SK-N-SH (cell line): Measurements from ENCODE around the gene CNTN4. TPM values are rescaled to one million over a fixed set of nuclear protein-coding genes. Genes with fewer than 3 reads are reported as not detected.

ENCODE experiments used
- CTCF ChIA-PET: fragments of 300-600, 350-600 bp; formaldehyde crosslinking; extraction: SDS; loops from one replicate; lab custom pipeline; 2021; lab: Yijun Ruan, JAX
- POLR2A ChIA-PET: fragments of 350-600 bp; sonication (Branson Sonifier 250); formaldehyde crosslinking; extraction: SDS; loops from one replicate; lab custom pipeline; 2020; ENCODE audit warnings: antibody characterized with exemption, inconsistent platforms; lab: Yijun Ruan, JAX
- DNase-seq: peaks from one replicate; pipeline ENCODE4 v3.0.0; 2012
- H2AFZ ChIP-seq: fragments of 200-600 bp; sonication (generic); 2 replicates; pipeline ENCODE4 v1.8.1; 2016; ENCODE audit warnings: antibody characterized with exemption, mild to moderate bottlenecking, low read depth
- H3F3A ChIP-seq: fragments of 200-600 bp; sonication (generic); replicated peaks from 2 replicates; pipeline ENCODE3; 2016; ENCODE audit warnings: antibody characterized with exemption, mild to moderate bottlenecking; ENCODE audit not compliant: insufficient read depth
- H3K27ac ChIP-seq, 2 experiments: fragments of 200-500 bp in 1 of 2; fragments of 200-600 bp in 1 of 2; sonication (Bioruptor generic) in 1 of 2; sonication (generic), shearing (Covaris generic) in 1 of 2; 2 replicates each; pipeline versions ENCODE4 v1.5.1 to v1.6.1; 2014 to 2016; ENCODE audit warnings: low read depth in 2 of 2, inconsistent platforms in 1 of 2, low read length in 1 of 2, mild to moderate bottlenecking in 1 of 2, mixed read lengths in 1 of 2
- H3K27me3 ChIP-seq: fragments of 200-600 bp; sonication (generic), shearing (Covaris generic); 2 replicates; pipeline ENCODE4 v1.6.1; 2016; ENCODE audit warnings: mixed run types; ENCODE audit not compliant: insufficient read depth
- H3K36me3 ChIP-seq, 2 experiments: fragments of 200-500 bp in 1 of 2; fragments of 200-600 bp in 1 of 2; sonication (Bioruptor generic) in 1 of 2; sonication (generic) in 1 of 2; replicated peaks in 1 of 2; 2 replicates each; pipeline versions ENCODE3 to v1.5.1; 2014 to 2016; ENCODE audit warnings: low read length in 1 of 2, mild to moderate bottlenecking in 1 of 2; ENCODE audit not compliant: insufficient read depth in 2 of 2, control insufficient read depth in 1 of 2
- H3K4me1 ChIP-seq, 2 experiments: fragments of 200-500 bp in 1 of 2; fragments of 200-600 bp in 1 of 2; sonication (Bioruptor generic) in 1 of 2; sonication (generic), shearing (Covaris generic) in 1 of 2; 2 replicates each; pipeline versions ENCODE4 v1.5.1 to v1.6.1; 2014 to 2016; ENCODE audit warnings: low read depth in 1 of 2, low read length in 1 of 2, mixed run types in 1 of 2; ENCODE audit not compliant: insufficient read depth in 2 of 2, control insufficient read depth in 1 of 2
- H3K4me2 ChIP-seq: fragments of 200-600 bp; sonication (generic), shearing (Covaris generic); 2 replicates; pipeline ENCODE4 v1.6.1; 2017; ENCODE audit warnings: mixed run types
- H3K4me3 ChIP-seq, 2 experiments: fragments of 200-500 bp in 1 of 2; fragments of 200-600 bp in 1 of 2; sonication (Bioruptor generic) in 1 of 2; sonication (generic), shearing (Covaris generic) in 1 of 2; 2 replicates each; pipeline versions ENCODE4 v1.5.1 to v1.8.1; 2014 to 2016; ENCODE audit warnings: low read depth in 2 of 2, inconsistent platforms in 1 of 2, low read length in 1 of 2, mild to moderate bottlenecking in 1 of 2, mixed read lengths in 1 of 2, moderate library complexity in 1 of 2
- H3K79me2 ChIP-seq: fragments of 200-600 bp; sonication (generic); 2 replicates; pipeline ENCODE4 v1.8.1; 2017; ENCODE audit warnings: mild to moderate bottlenecking; ENCODE audit not compliant: insufficient read depth
- H3K9ac ChIP-seq: fragments of 200-600 bp; sonication (generic); 2 replicates; pipeline ENCODE4 v1.6.1; 2017; ENCODE audit warnings: mixed run types
- H3K9me2 ChIP-seq: fragments of 200-600 bp; sonication (generic); 2 replicates; pipeline ENCODE4 v1.6.1; 2017; ENCODE audit warnings: mixed run types
- H3K9me3 ChIP-seq: fragments of 200-600 bp; sonication (generic); 2 replicates; pipeline ENCODE4 v1.6.1; 2017; ENCODE audit warnings: mixed run types, mild to moderate bottlenecking, moderate library complexity
- H4K20me1 ChIP-seq: fragments of 200-600 bp; sonication (generic); 2 replicates; pipeline ENCODE4 v1.6.1; 2017; ENCODE audit warnings: mild to moderate bottlenecking, mixed run types; ENCODE audit not compliant: insufficient read depth
- CTCF ChIP-seq: fragments of 200-600 bp; sonication (generic); IDR thresholded peaks from 2 replicates; pipeline ENCODE4 v1.6.1; 2017; ENCODE audit warnings: antibody characterized with exemption, mild to moderate bottlenecking, moderate library complexity
- EZH2phosphoT487 ChIP-seq: fragments of 200-600 bp; sonication (generic); IDR thresholded peaks from 2 replicates; pipeline ENCODE4 v1.6.1; 2017; ENCODE audit warnings: low read depth, mixed run types, mild to moderate bottlenecking, antibody characterized with exemption, moderate library complexity, borderline replicate concordance
- FOSL2 ChIP-seq: IDR thresholded peaks from 2 replicates; pipeline ENCODE4 v1.4.0; 2012; ENCODE audit warnings: low read depth, mild to moderate bottlenecking, moderate library complexity, borderline replicate concordance
- FOXJ3 ChIP-seq: sonication (generic); formaldehyde crosslinking; IDR thresholded peaks from 2 replicates; pipeline ENCODE4 v1.5.1; 2020; ENCODE audit warnings: mild to moderate bottlenecking, missing genetic modification reagents
- GABPA ChIP-seq: IDR thresholded peaks from 2 replicates; pipeline ENCODE4 v1.4.0; 2012; ENCODE audit warnings: low read depth, mild to moderate bottlenecking
- IRF3 ChIP-seq: fragments of 150-350 bp; IDR thresholded peaks from 2 replicates; pipeline ENCODE4 v1.6.1; 2016; ENCODE audit warnings: mild to moderate bottlenecking, low read depth, low read length
- JUND ChIP-seq: IDR thresholded peaks from 2 replicates; pipeline ENCODE4 v1.4.0; 2012
- MXI1 ChIP-seq: IDR thresholded peaks from 2 replicates; pipeline ENCODE4 v1.6.1; 2012; ENCODE audit warnings: mild to moderate bottlenecking, low read depth, low read length, improper control_type of control experiment
- POLR2AphosphoS5 ChIP-seq: IDR thresholded peaks from 2 replicates; pipeline ENCODE4 v1.6.1; 2012; ENCODE audit warnings: low read depth, low read length
- RAD21 ChIP-seq: IDR thresholded peaks from 2 replicates; pipeline ENCODE4 v1.6.1; 2012; ENCODE audit warnings: mild to moderate bottlenecking, low read length
- RCOR1 ChIP-seq: fragments of 150-350 bp; IDR thresholded peaks from 2 replicates; pipeline ENCODE4 v1.6.1; 2017; ENCODE audit warnings: antibody characterized with exemption, low read length
- REST ChIP-seq: IDR thresholded peaks from 2 replicates; pipeline ENCODE4 v1.6.1; 2012; ENCODE audit warnings: mild to moderate bottlenecking, low read depth, low read length, moderate library complexity
- SMC3 ChIP-seq: IDR thresholded peaks from 2 replicates; pipeline ENCODE4 v1.6.1; 2012; ENCODE audit warnings: low read depth, low read length, improper control_type of control experiment
- TCF12 ChIP-seq: IDR thresholded peaks from 2 replicates; pipeline ENCODE4 v1.4.0; 2012
- YY1 ChIP-seq: IDR thresholded peaks from 2 replicates; pipeline ENCODE4 v1.4.0; 2012; ENCODE audit warnings: low read depth, mild to moderate bottlenecking
- ZBTB33 ChIP-seq: IDR thresholded peaks from 2 replicates; pipeline ENCODE4 v1.4.0; 2012; ENCODE audit warnings: low read depth, borderline replicate concordance
- WGBS: methylation state at CpG from one replicate; pipeline ENCODE4 v1.1.6; 2017; ENCODE audit warnings: low lambda C conversion rate; 5-methylcytosine and 5-hydroxymethylcytosine counted together
- polyA plus RNA-seq, 3 experiments: library from polyadenylated mRNA; depleted of rRNA; stranded (reverse); fragments of >200 nt; gene quantifications; 2 replicates each; pipeline ENCODE4 v1.2.3, GENCODE V29; 2012
- TF ChIP-seq, protein P1 (sequence below): fragments of 150-350 bp; IDR thresholded peaks from 2 replicates; pipeline ENCODE4 v1.6.1; 2017; ENCODE audit warnings: antibody characterized with exemption, low read length, low read depth, borderline replicate concordance
- TF ChIP-seq, protein P2 (sequence below): IDR thresholded peaks from 2 replicates; pipeline ENCODE4; 2012

The CNTN4 gene
- polyA plus RNA-seq, 1 of the 3 experiments (the other 2 are of a cell fraction), result 0.12 TPM

DNA sequence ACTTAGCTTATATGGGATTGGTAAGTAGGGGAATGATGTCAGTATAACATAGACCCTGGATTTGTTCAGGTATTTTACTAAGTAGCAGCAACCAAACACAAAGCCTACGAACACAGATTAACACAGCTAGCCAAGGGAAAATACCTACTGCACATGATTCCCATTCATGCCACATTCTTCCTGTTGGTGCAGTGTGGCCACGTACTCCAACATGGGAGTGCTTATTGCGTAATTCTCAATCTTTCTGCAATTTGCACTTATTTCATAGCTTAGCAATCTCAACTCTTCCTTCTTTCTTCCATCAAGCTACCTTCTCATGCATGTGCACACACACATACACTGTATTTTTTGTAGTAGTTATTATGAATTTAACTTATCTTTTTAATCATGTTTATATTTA, 824.7 kb downstream of the CNTN4 start:
- ChIA-PET CTCF (interaction anchor here (3.5 kb wide), 1 partner anchor 157 kb away, joined by 39 read pairs; no protein-coding TSS in a partner anchor), POLR2A (no interaction called here)
- peaks cover 0 to 2% of the 10 kb centered on the region in 2 experiments; a peak in 1 of 4 replicates for H3K4me1 ChIP-seq
- WGBS, result 32% methylated on average over 3 of the region's 3 CpGs
- H3K9me2 ChIP-seq, result no peaks in the 10 kb centered on the region
- H2AFZ ChIP-seq, result no peak overlapping the region
- no peaks in the 10 kb centered on the region for H3K36me3 ChIP-seq
- H3K27ac ChIP-seq, result no peak overlapping the region
- no peak overlapping the region for H3K9ac ChIP-seq
- no peaks in the 10 kb centered on the region for H3F3A ChIP-seq
- H4K20me1 ChIP-seq, result no peaks in the 10 kb centered on the region
- no peaks in the 10 kb centered on the region for H3K79me2 ChIP-seq
- H3K9me3 ChIP-seq, result no peaks in the 10 kb centered on the region
- H3K4me2 ChIP-seq, result no peak overlapping the region
- no peak overlapping the region for H3K4me3 ChIP-seq
- TF ChIP-seq CTCF (no peak), EZH2phosphoT487 (no peak), MXI1 (no peak), REST (no peak), GABPA (no peak), POLR2AphosphoS5 (no peak), FOSL2 (no peak), IRF3 (no peak), SMC3 (no peak), TCF12 (no peak), JUND (no peak), RCOR1 (no peak), ZBTB33 (no peak), YY1 (no peak), RAD21 (no peak), FOXJ3 (CRISPR knock-in tag) (no peak)
- TF ChIP-seq, protein P1, sequence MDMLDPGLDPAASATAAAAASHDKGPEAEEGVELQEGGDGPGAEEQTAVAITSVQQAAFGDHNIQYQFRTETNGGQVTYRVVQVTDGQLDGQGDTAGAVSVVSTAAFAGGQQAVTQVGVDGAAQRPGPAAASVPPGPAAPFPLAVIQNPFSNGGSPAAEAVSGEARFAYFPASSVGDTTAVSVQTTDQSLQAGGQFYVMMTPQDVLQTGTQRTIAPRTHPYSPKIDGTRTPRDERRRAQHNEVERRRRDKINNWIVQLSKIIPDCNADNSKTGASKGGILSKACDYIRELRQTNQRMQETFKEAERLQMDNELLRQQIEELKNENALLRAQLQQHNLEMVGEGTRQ, result no peak
- TF ChIP-seq, protein P2, sequence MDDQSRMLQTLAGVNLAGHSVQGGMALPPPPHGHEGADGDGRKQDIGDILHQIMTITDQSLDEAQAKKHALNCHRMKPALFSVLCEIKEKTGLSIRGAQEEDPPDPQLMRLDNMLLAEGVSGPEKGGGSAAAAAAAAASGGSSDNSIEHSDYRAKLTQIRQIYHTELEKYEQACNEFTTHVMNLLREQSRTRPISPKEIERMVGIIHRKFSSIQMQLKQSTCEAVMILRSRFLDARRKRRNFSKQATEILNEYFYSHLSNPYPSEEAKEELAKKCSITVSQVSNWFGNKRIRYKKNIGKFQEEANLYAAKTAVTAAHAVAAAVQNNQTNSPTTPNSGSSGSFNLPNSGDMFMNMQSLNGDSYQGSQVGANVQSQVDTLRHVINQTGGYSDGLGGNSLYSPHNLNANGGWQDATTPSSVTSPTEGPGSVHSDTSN, result no peak
- no peaks in the 10 kb centered on the region for H3K27me3 ChIP-seq
- DNase-seq, result no peak
